ENCODE data around the gene ANGPT4. TPM values are rescaled to one million over a fixed set of nuclear protein-coding genes. Genes with fewer than 3 reads are reported as not detected.

Gene ANGPT4
- total and polyA plus RNA-seq, 2 of the 8 experiments (the other 6 are each of a cell fraction or from before 2014, with no cell fraction given) = 0.07 to 0.33 TPM

- H3K27ac ChIP-seq (ENCODE audit: low read depth, low read length) = no peak overlapping the region
- no peak overlapping the region for H3K9ac ChIP-seq (replicated peaks in 1 of 4; ENCODE audit: extremely low read depth in 1 of 4, low read depth in 3 of 4, low read length in 3 of 4)
- CTCF ChIA-PET (ENCODE audit: partially characterized antibody) = no interaction called here
- POLR2A ChIA-PET (ENCODE audit: partially characterized antibody) = no interaction called here
- H2AFZ ChIP-seq (ENCODE audit: low read length) = no peak overlapping the region
- DNase-seq (ENCODE audit: low read depth in 1 of 2, low spot score in 2 of 2) (no peak), FAIRE-seq (no peak)
- 95% methylated on average over 1 of the region's 1 CpG; no CpG with 5 or more reads in 1 of the 2 experiments for WGBS, 2 experiments (ENCODE audit: extremely low coverage in 1 of 2, insufficient coverage in 1 of 2, insufficient read length in 1 of 2, insufficient replicate concordance in 2 of 2, low coverage in 1 of 2, low lambda C conversion rate in 2 of 2, missing lambda C conversion rate in 1 of 2)
- H2BK12ac ChIP-seq (ENCODE audit: low read depth, low read length) = no peak overlapping the region
- no peak overlapping the region for H4K91ac ChIP-seq (replicated peaks; ENCODE audit: insufficient read length, low read length)
- no peaks in the 10 kb centered on the region for H3K79me2 ChIP-seq (ENCODE audit: control insufficient read depth in 1 of 2, insufficient read depth in 2 of 2, low read length in 2 of 2)
- no peak overlapping the region for H3K18ac ChIP-seq (ENCODE audit: extremely low read depth, low read length)
- no peak overlapping the region for H2AK5ac ChIP-seq (ENCODE audit: low read depth, low read length)
- no peak overlapping the region for H2BK120ac ChIP-seq (replicated peaks; ENCODE audit: low read depth, low read length)
- H3K27me3 ChIP-seq (replicated peaks in 1 of 4; ENCODE audit: control insufficient read depth in 3 of 4, extremely low read depth in 1 of 4, insufficient read depth in 3 of 4, low read length in 3 of 4) = peaks cover 0 to 20% (median 19%) of the 10 kb centered on the region in 4 experiments; a peak in 6 of 7 replicates
- no peaks in the 10 kb centered on the region for H3K79me1 ChIP-seq (ENCODE audit: low read depth, low read length)
- no peak overlapping the region for H3K4me2 ChIP-seq (ENCODE audit: insufficient read depth in 1 of 2, low read depth in 2 of 2, low read length in 2 of 2)
- no peak overlapping the region for H3K4ac ChIP-seq (replicated peaks; ENCODE audit: insufficient read length, low read depth, low read length)
- no peak overlapping the region for H2BK5ac ChIP-seq (ENCODE audit: low read depth, low read length)
- H4K5ac ChIP-seq (ENCODE audit: insufficient read length, low read depth, low read length) = no peak overlapping the region
- H3K23me2 ChIP-seq (ENCODE audit: low read depth, low read length) = peaks cover 7% of the 10 kb centered on the region; the same call in 1 of the 2 replicates
- H3K14ac ChIP-seq (ENCODE audit: insufficient read length) = no peak overlapping the region
- no peak overlapping the region for H4K8ac ChIP-seq (ENCODE audit: extremely low read depth, insufficient read depth, low read length)
- no peaks in the 10 kb centered on the region for H4K20me1 ChIP-seq (replicated peaks in 1 of 2; ENCODE audit: control insufficient read depth in 1 of 2, insufficient read depth in 2 of 2, low read length in 2 of 2)
- no peak overlapping the region for H2BK20ac ChIP-seq (ENCODE audit: low read length)
- no peaks in the 10 kb centered on the region for H3K9me3 ChIP-seq (ENCODE audit: insufficient read depth in 2 of 2, low read depth in 1 of 2, low read length in 1 of 2)
- H3K56ac ChIP-seq (replicated peaks; ENCODE audit: insufficient read length, low read depth, low read length) = no peak overlapping the region
- no peak overlapping the region for H3K4me3 ChIP-seq (ENCODE audit: extremely low read depth in 1 of 4, insufficient read depth in 2 of 4, low read depth in 3 of 4, low read length in 4 of 4)
- peaks cover 0 to 8% (median 1%) of the 10 kb centered on the region in 4 experiments; a peak in 3 of 7 replicates for H3K4me1 ChIP-seq (replicated peaks in 1 of 4; ENCODE audit: control insufficient read depth in 3 of 4, insufficient read depth in 4 of 4, low read length in 3 of 4)
- no peaks in the 10 kb centered on the region for H3K36me3 ChIP-seq (ENCODE audit: control insufficient read depth in 2 of 4, insufficient read depth in 4 of 4, low read length in 3 of 4)
- H2BK15ac ChIP-seq (ENCODE audit: low read length) = no peak overlapping the region
- H3K23ac ChIP-seq (ENCODE audit: insufficient read length) = no peak overlapping the region
- TF ChIP-seq SAP30 (IDR thresholded peaks at IDR 0.05; ENCODE audit: insufficient read depth, insufficient replicate concordance, low read length) (no peak), RXRA (IDR thresholded peaks at IDR 0.05; ENCODE audit: insufficient read depth, low read depth, low read length) (no peak), TAF7 (optimal IDR thresholded peaks at IDR 0.05; ENCODE audit: borderline replicate concordance, low read depth, low read length) (no peak), CBX5 (IDR thresholded peaks at IDR 0.05; ENCODE audit: low read depth, low read length) (no peak), SIN3A (conservative IDR thresholded peaks at IDR 0.05 in 1 of 2, IDR thresholded peaks at IDR 0.05 in 1 of 2; ENCODE audit: low read depth in 1 of 2, low read length in 2 of 2) (no peak), BRCA1 (IDR thresholded peaks at IDR 0.05; ENCODE audit: low read depth, low read length) (no peak), RNF2 (IDR thresholded peaks at IDR 0.05; ENCODE audit: borderline replicate concordance, low read depth, low read length, missing control alignments, poor library complexity, severe bottlenecking) (no peak), KDM1A (IDR thresholded peaks at IDR 0.05; ENCODE audit: borderline replicate concordance, low read length) (no peak), TBP (IDR thresholded peaks at IDR 0.05; ENCODE audit: low read depth, low read length) (no peak), SUZ12 (IDR thresholded peaks at IDR 0.05; ENCODE audit: low read length) (no peak), RBBP5 (IDR thresholded peaks at IDR 0.05; ENCODE audit: borderline replicate concordance, low read depth, low read length) (no peak), MAX (IDR thresholded peaks at IDR 0.05) (no peak), BCL11A (IDR thresholded peaks at IDR 0.05; ENCODE audit: low read depth in 2 of 2, low read length in 2 of 2) (no peak)
These were observed 79.9 kb downstream of the ANGPT4 start for GRCh38 chr20:836190-836589.
